Stimulated activated CD4-positive, alpha-beta T cell treated with anti-CD3 and anti-CD28 coated beads, Interleukin-4, amount 100 ng/mL, for 48 hours (primary cell): Measurements from ENCODE around the gene SMIM1.
A peak's percentile ranks its signal among the peaks of the same experiment; 100 is the strongest.
"Not testable (repeated sequence)": the region's sequence is repeated elsewhere in the genome, so short reads cannot be mapped to it uniquely, and the experiment has no call there.

ENCODE experiments used
- DNase-seq, 2 donors: peaks; one replicate each; pipeline ENCODE4 v3.0.0-alpha.2; 2020; ENCODE audit warnings: low read depth in 2 of 2

SMIM1 gene

DNA sequence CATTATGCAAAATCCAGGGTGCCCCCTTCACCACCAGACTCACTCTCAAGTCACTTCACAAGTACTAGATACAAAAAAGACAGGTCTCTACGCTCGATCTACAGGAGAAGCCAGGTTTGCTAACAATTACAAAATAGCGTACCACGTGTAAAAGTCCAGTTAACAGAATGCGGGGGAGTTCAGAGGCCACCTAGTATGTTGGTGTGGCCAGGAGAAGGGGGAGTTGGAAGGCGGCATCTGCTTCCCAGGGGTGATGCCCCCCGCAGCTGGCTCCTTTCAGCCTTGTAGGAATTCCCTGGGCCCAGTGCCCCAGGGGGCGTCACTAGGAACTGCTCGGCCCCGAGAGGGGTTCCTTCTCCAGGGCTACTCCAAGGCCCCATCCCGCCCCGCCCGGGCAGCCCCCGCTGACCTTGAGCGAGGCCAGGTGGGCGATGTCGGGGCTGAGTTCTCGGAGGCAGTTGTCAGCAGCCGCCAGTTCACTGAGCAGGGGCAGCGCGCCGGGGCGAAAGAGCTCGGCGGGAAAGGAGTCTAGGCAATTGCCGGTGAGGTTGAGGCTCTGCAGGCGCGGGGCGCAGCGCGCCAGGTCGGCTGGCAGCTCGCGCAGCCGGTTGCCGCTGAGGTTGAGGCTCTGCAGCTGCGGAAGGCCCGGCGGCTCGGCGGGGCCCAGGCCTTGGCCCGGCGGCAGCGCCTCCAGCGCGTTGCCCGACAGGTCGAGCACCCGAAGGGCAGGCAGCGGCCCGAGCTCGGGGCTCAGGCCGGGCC, 23.1 kb downstream of the SMIM1 start:
- no peak for DNase-seq

GRCh38 chr1:3796215-3797061, 23.9 kb downstream of the SMIM1 start, which contains the start of gene LRRC47:
Gene LRRC47, minus strand, starts transcription at chr1:3796498. Its CDS starts 22 bp downstream, at chr1:3796476.
- DNase-seq = peak; percentile 91 to 93

GRCh38 chr1:3799976-3800685, 27.6 kb downstream of the SMIM1 start:
- no peak for DNase-seq

GRCh38 chr1:3800795-3801194, 28.2 kb downstream of the SMIM1 start:
- DNase-seq = not testable (repeated sequence)

- DNase-seq = no peak
Observed at GRCh38 chr1:3803905-3804626, 31.5 kb downstream of the SMIM1 start.

DNA sequence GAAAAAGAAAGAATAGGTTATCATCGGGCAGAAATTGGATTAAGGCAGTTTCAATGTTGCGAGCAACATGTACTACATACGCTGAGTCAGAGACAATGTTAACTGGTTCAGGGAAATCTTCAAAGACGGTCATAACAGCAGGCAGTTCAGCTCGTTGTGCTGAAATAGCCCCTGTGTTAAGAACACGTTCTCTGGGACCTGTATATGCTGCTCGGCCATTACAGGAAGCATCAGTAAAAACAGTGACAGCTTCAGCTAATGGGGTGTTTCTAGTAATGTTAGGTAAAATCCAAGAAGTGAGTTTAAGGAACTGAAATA, 32.0 kb downstream of the SMIM1 start:
- DNase-seq = not testable (repeated sequence)

- DNase-seq = no peak
Observed at GRCh38 chr1:3805038-3805437, 32.5 kb downstream of the SMIM1 start.

GRCh38 chr1:3807769-3808168, 35.2 kb downstream of the SMIM1 start:
- no peak for DNase-seq

GRCh38 chr1:3809680-3810079, 37.1 kb downstream of the SMIM1 start:
- DNase-seq = no peak

GRCh38 chr1:3810149-3810761, 37.7 kb downstream of the SMIM1 start:
- not testable (repeated sequence) for DNase-seq

- DNase-seq = no peak
Observed at GRCh38 chr1:3811595-3811911, 39.0 kb downstream of the SMIM1 start.

DNA sequence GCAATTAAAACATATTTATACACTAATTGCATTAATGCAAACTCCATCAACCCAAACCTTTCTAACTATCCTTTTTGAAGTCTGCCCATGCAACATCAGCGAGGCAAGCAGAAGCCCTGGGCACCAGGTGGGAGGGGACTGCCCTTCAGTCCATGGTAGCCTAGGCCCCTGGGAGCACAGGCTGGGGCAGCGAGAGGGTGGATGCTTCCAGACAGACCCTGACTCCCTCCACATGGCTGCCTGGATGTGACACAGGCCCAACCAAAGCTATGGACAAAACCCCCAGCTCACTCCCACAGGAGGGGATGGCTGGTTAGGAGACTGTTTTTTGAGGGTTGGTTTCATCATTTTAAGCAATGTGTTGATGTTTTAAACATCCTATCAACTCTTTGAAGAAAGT, 41.5 kb downstream of the SMIM1 start:
- DNase-seq = no peak

- no peak for DNase-seq
Observed at GRCh38 chr1:3814771-3815561, 42.4 kb downstream of the SMIM1 start.

DNA sequence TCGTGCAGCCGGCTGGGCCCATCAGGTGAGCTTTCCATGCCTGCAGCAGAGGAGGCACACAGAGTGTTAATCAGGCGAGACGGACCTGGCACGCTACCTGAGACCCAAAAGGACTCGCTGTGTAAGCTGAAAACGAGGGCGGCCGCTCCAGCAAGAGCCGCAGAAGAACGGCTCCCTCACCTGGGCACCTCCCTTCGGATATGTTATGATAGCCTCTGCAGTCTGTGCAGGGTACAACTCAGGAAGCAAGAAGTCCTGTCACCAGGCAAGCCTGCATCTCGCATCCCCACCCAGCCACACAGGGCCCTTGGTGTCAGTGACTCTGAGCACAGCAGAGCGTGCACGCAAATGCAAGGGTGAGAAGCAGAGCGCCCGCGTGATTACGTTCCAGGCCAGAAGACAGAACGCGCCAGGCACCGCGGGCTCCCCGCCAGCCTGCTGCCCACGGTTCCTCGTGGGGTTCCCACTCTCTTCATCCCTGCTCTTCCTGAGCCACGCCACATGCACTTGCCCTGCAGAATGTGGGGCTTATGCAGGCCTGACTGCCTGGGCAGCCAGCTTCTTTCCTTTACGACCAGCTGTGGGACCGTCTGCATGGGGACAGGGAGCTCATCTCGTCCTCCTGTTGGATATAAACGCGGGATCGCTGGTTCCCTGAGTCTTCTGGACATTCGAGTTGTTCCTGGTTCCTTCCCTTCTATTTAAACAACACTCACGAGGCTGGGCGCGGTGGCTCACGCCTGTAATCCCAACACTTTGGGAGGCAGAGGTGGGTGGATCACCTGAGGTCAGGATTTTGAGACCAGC, 44.0 kb downstream of the SMIM1 start:
- DNase-seq = no peak

GRCh38 chr1:3817138-3817740, 44.7 kb downstream of the SMIM1 start:
- DNase-seq = no peak

DNA sequence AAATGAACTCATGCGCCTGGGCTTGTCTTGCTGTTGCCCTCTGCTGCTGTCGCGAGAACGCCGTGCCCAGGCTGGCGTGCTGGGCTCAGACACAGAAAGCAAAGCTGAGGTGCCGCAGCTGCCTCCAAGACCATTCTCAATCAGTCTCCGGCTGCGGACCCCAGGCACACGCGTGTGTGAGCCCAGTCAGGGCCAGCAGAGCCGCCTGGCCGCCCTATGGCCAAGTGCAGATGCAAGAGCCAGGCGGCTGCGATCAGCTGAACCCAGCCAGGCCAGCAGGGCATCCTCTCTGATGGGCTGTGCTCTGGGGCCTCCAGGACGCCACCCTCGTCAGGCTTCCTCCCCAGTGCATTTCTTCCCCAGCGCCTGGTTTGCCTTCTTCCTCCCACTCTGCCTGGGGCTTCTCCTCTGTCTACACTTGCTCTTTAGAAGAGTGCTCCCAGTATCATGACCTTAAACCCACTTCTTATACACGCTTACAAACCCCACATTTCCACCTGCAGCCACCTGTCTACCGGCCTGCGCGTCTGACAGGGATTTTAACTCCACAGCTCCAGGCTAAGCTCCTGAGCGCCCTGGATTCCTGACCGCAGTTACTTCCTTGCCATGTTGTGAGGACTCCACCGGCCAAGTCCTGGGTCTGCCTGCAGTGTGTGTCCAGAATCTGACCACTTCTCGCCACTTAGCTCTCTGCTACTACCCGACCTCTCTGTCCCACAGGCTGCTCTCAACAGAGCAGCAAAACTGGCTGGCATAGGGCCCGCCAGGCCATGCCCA, 45.5 kb downstream of the SMIM1 start:
- no peak for DNase-seq

GRCh38 chr1:3819771-3820200, 47.2 kb downstream of the SMIM1 start:
- no peak for DNase-seq

DNA sequence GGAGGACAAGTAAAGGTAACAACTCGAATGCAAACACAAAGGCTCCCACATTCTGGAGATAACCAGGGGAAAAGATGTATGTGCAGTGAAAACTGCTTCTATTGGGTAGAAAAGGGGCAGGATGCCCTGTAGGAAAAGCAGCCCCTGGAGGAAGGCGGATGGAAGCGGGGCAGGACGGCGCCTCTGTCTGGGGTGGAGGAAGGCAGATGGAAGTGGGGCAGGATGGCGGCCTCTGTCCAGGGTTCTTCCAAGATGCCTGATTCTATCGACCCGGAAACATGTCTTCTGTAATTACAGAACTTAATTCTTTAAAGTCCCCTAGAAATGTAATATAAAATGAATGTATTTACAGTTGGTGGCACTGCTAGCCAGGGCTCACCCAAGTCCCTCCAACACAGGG, 47.8 kb downstream of the SMIM1 start:
- no peak for DNase-seq

- DNase-seq = no peak
Observed at GRCh38 chr1:3821004-3821403, 48.5 kb downstream of the SMIM1 start.
